ENCODE measurements around the gene WDR93.
A peak's percentile ranks its signal among the peaks of the same experiment; 100 is the strongest.

Gene WDR93

DNA sequence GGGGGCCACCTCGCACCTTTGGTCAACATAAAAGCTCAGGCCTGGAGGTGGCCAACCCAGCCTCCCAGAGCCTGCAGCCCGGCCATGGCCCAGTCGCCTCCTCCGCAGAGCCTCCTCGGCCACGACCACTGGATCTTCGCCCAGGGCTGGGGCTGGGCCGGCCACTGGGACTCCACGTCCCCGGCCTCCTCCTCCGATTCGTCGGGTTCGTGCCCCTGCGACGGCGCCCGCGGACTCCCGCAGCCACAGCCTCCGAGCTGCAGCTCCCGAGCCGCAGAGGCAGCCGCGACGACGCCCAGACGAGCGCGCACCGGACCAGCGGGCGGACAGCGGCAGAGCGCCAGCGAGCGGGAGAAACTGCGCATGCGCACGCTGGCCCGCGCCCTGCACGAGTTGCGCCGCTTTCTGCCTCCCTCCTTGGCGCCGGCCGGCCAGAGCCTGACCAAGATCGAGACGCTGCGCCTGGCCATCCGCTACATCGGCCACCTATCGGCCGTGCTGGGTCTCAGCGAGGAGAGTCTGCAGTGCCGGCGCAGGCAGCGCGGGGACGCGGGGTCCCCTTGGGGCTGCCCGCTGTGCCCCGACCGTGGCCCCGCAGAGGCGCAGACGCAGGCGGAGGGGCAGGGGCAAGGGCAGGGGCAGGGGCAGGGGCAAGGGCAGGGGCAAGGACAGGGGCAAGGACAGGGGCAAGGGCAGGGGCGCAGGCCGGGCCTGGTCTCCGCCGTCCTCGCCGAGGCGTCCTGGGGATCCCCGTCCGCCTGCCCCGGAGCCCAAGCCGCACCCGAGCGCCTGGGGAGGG is 85.9 kb downstream of the WDR93 start, which contains the start of gene MESP2 (continued):
- TF ChIP-seq ZNF785 (tag by site-specific recombination; IDR thresholded peaks at IDR 0.05) (no peak), ZNF561 (tag by site-specific recombination; IDR thresholded peaks at IDR 0.05; ENCODE audit: borderline replicate concordance) (peak; percentile 25; the same call in 1 of the 2 replicates), ZNF555 (tag by site-specific recombination; conservative IDR thresholded peaks at IDR 0.05) (no peak), ZNF292 (tag by site-specific recombination; IDR thresholded peaks at IDR 0.05; ENCODE audit: borderline replicate concordance, low read depth) (no peak), ZXDB (tag by site-specific recombination; IDR thresholded peaks at IDR 0.05) (peak; percentile 71; the same call in 1 of the 2 replicates), ZNF16 (tag by site-specific recombination; IDR thresholded peaks at IDR 0.05; ENCODE audit: low read depth) (no peak), ZFHX2 (tag by site-specific recombination; conservative IDR thresholded peaks at IDR 0.05) (no peak), ZFP37 (tag by site-specific recombination; IDR thresholded peaks at IDR 0.05) (no peak), WT1 (tag by site-specific recombination; IDR thresholded peaks at IDR 0.05) (no peak), REST (tag by site-specific recombination; IDR thresholded peaks at IDR 0.05) (peak; percentile 73), ZBTB10 (tag by site-specific recombination; IDR thresholded peaks at IDR 0.05) (no peak), ZSCAN18 (tag by site-specific recombination; IDR thresholded peaks at IDR 0.05) (no peak), ZNF391 (tag by site-specific recombination; IDR thresholded peaks at IDR 0.05; ENCODE audit: borderline replicate concordance, low read depth) (no peak), ZNF514 (tag by site-specific recombination; IDR thresholded peaks at IDR 0.05) (no peak), ZBTB17 (tag by site-specific recombination; IDR thresholded peaks at IDR 0.05) (peak; percentile 84), ZNF843 (tag by site-specific recombination; IDR thresholded peaks at IDR 0.05) (no peak), KLF10 (tag by site-specific recombination; IDR thresholded peaks at IDR 0.05) (no peak), ZNF585B (tag by site-specific recombination; IDR thresholded peaks at IDR 0.05) (no peak), ZNF692 (tag by site-specific recombination; IDR thresholded peaks at IDR 0.05) (no peak), MYNN (tag by site-specific recombination; IDR thresholded peaks at IDR 0.05; ENCODE audit: borderline replicate concordance) (no peak), ZNF184 (tag by site-specific recombination; IDR thresholded peaks at IDR 0.05) (no peak)
- TF ChIP-seq, protein P1, sequence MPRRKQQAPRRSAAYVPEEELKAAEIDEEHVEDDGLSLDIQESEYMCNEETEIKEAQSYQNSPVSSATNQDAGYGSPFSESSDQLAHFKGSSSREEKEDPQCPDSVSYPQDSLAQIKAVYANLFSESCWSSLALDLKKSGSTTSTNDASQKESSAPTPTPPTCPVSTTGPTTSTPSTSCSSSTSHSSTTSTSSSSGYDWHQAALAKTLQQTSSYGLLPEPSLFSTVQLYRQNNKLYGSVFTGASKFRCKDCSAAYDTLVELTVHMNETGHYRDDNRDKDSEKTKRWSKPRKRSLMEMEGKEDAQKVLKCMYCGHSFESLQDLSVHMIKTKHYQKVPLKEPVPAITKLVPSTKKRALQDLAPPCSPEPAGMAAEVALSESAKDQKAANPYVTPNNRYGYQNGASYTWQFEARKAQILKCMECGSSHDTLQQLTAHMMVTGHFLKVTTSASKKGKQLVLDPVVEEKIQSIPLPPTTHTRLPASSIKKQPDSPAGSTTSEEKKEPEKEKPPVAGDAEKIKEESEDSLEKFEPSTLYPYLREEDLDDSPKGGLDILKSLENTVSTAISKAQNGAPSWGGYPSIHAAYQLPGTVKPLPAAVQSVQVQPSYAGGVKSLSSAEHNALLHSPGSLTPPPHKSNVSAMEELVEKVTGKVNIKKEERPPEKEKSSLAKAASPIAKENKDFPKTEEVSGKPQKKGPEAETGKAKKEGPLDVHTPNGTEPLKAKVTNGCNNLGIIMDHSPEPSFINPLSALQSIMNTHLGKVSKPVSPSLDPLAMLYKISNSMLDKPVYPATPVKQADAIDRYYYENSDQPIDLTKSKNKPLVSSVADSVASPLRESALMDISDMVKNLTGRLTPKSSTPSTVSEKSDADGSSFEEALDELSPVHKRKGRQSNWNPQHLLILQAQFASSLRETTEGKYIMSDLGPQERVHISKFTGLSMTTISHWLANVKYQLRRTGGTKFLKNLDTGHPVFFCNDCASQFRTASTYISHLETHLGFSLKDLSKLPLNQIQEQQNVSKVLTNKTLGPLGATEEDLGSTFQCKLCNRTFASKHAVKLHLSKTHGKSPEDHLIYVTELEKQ (tag by site-specific recombination; IDR thresholded peaks at IDR 0.05; ENCODE audit: borderline replicate concordance) = no peak
